H9 (cell line): ENCODE measurements around the gene LIMS2. TPM values are rescaled to one million over a fixed set of nuclear protein-coding genes. Genes with fewer than 3 reads are reported as not detected.

ENCODE experiments used
- DNase-seq: peaks from one replicate; pipeline ENCODE4 v3.0.0-alpha.2; 2017
- H2AFZ ChIP-seq: one replicate; pipeline ENCODE4 v1.6.1; 2013; ENCODE audit warnings: mild to moderate bottlenecking, low read length, control low read depth, moderate library complexity
- H2AK5ac ChIP-seq: 2 replicates; pipeline ENCODE4 v1.6.1; 2013; ENCODE audit warnings: low read length, control low read depth, mixed read lengths; ENCODE audit not compliant: insufficient read length
- H2BK120ac ChIP-seq: one replicate; pipeline ENCODE4 v1.6.1; 2013; ENCODE audit warnings: low read depth, mild to moderate bottlenecking, low read length, control low read depth, inconsistent platforms; ENCODE audit not compliant: poor library complexity, severe bottlenecking
- H2BK12ac ChIP-seq: 2 replicates; pipeline ENCODE4 v1.6.1; 2013; ENCODE audit warnings: low read length, control low read depth, mixed read lengths, low read depth; ENCODE audit not compliant: insufficient read length
- H2BK15ac ChIP-seq: 2 replicates; pipeline ENCODE4 v1.6.1; 2013; ENCODE audit warnings: low read depth, low read length, control low read depth
- H2BK20ac ChIP-seq: one replicate; pipeline ENCODE4 v1.6.1; 2013; ENCODE audit warnings: low read depth, mild to moderate bottlenecking, low read length, control low read depth, inconsistent platforms; ENCODE audit not compliant: poor library complexity, severe bottlenecking
- H2BK5ac ChIP-seq: 2 replicates; pipeline ENCODE4 v1.6.1; 2013; ENCODE audit warnings: low read length, control low read depth, mixed read lengths; ENCODE audit not compliant: insufficient read length
- H3K14ac ChIP-seq: 2 replicates; pipeline ENCODE4 v1.6.1; 2013; ENCODE audit warnings: low read length, control low read depth; ENCODE audit not compliant: insufficient read depth
- H3K18ac ChIP-seq: 2 replicates; pipeline ENCODE4 v1.6.1; 2013; ENCODE audit warnings: low read depth, mild to moderate bottlenecking, mixed read lengths, low read length, control low read depth; ENCODE audit not compliant: insufficient read length
- H3K23ac ChIP-seq: 2 replicates; pipeline ENCODE4 v1.6.1; 2013; ENCODE audit warnings: low read length, control low read depth, mixed read lengths, low read depth; ENCODE audit not compliant: insufficient read length
- H3K23me2 ChIP-seq: 2 replicates; pipeline ENCODE4 v1.6.1; 2013; ENCODE audit warnings: low read depth, mild to moderate bottlenecking, mixed read lengths, low read length, control low read depth; ENCODE audit not compliant: insufficient read length, poor library complexity, severe bottlenecking
- H3K27ac ChIP-seq: 2 replicates; pipeline ENCODE4 v1.5.1; 2013; ENCODE audit warnings: low read length, control low read depth, mixed read lengths, low read depth; ENCODE audit not compliant: insufficient read length
- H3K27me3 ChIP-seq: 2 replicates; pipeline ENCODE4 v1.6.1; 2013; ENCODE audit warnings: low read length, control low read depth, inconsistent platforms; ENCODE audit not compliant: insufficient read depth
- H3K4ac ChIP-seq: 2 replicates; pipeline ENCODE4 v1.6.1; 2013; ENCODE audit warnings: low read depth, mild to moderate bottlenecking, control low read depth, inconsistent platforms, low read length, moderate library complexity
- H3K4me1 ChIP-seq: 2 replicates; pipeline ENCODE4 v1.6.1; 2013; ENCODE audit warnings: low read length, control low read depth, inconsistent platforms; ENCODE audit not compliant: insufficient read depth
- H3K4me2 ChIP-seq: 2 replicates; pipeline ENCODE4 v1.6.1; 2013; ENCODE audit warnings: low read length, control low read depth, mixed read lengths; ENCODE audit not compliant: insufficient read length, insufficient read depth
- H3K56ac ChIP-seq: 2 replicates; pipeline ENCODE4 v1.6.1; 2013; ENCODE audit warnings: low read depth, mild to moderate bottlenecking, mixed read lengths, low read length, control low read depth; ENCODE audit not compliant: insufficient read length
- H3K79me1 ChIP-seq: 2 replicates; pipeline ENCODE4 v1.6.1; 2013; ENCODE audit warnings: low read depth, mild to moderate bottlenecking, moderate library complexity, low read length, control low read depth, inconsistent platforms; ENCODE audit not compliant: insufficient read depth, poor library complexity, severe bottlenecking
- H3K79me2 ChIP-seq: 2 replicates; pipeline ENCODE4 v1.6.1; 2013; ENCODE audit warnings: low read length, control low read depth, inconsistent platforms; ENCODE audit not compliant: insufficient read depth
- H3K9ac ChIP-seq: 2 replicates; pipeline ENCODE4 v1.6.1; 2013; ENCODE audit warnings: low read length, control low read depth, mixed read lengths; ENCODE audit not compliant: insufficient read length; ENCODE audit errors: extremely low read depth
- H3K9me3 ChIP-seq: one replicate; pipeline ENCODE4 v1.6.1; 2013; ENCODE audit warnings: low read depth, low read length, inconsistent platforms; ENCODE audit not compliant: control insufficient read depth
- H3T11ph ChIP-seq: one replicate; pipeline ENCODE4 v1.6.1; 2013; ENCODE audit warnings: mild to moderate bottlenecking, low read length, control low read depth, inconsistent platforms
- H4K20me1 ChIP-seq: one replicate; pipeline ENCODE4 v1.6.1; 2013; ENCODE audit not compliant: control insufficient read depth, insufficient read length, insufficient read depth
- H4K5ac ChIP-seq: 2 replicates; pipeline ENCODE4 v1.6.1; 2013; ENCODE audit warnings: low read depth, mild to moderate bottlenecking, mixed read lengths, low read length, control low read depth; ENCODE audit not compliant: insufficient read length
- H4K8ac ChIP-seq: replicated peaks from 2 replicates; pipeline ENCODE4 v1.6.1; 2013; ENCODE audit warnings: low read length, control low read depth, mixed read lengths, low read depth; ENCODE audit not compliant: insufficient read length
- H4K91ac ChIP-seq: 2 replicates; pipeline ENCODE4 v1.6.1; 2013; ENCODE audit warnings: low read depth, mild to moderate bottlenecking, moderate library complexity, mixed read lengths, low read length, control low read depth; ENCODE audit not compliant: insufficient read length
- H3K27ac Mint-ChIP-seq, 3 experiments: 2 replicates in 2 of 3; 3 replicates in 1 of 3; pipeline ENCODE4 v1.8.0; 2020 to 2021; ENCODE audit warnings: mixed read lengths in 3 of 3, mild to moderate bottlenecking in 1 of 3, moderate library complexity in 1 of 3
- H3K27me3 Mint-ChIP-seq: 2 replicates; pipeline ENCODE4 v1.8.0; 2021; ENCODE audit warnings: low read depth, mild to moderate bottlenecking, moderate library complexity, mixed read lengths
- H3K36me3 Mint-ChIP-seq, 3 experiments: 2 replicates in 2 of 3; 3 replicates in 1 of 3; pipeline ENCODE4 v1.8.0; 2020 to 2021; ENCODE audit warnings: low read depth in 3 of 3, mixed read lengths in 3 of 3; ENCODE audit not compliant: insufficient read depth in 1 of 3
- H3K4me1 Mint-ChIP-seq, 2 experiments: 2 replicates each; pipeline ENCODE4 v1.8.0; 2020; ENCODE audit warnings: mixed read lengths in 2 of 2
- H3K4me3 Mint-ChIP-seq, 2 experiments: 2 replicates in 1 of 2; 3 replicates in 1 of 2; pipeline ENCODE4 v1.8.0; 2020 to 2021; ENCODE audit warnings: mild to moderate bottlenecking in 2 of 2, mixed read lengths in 2 of 2, moderate library complexity in 1 of 2
- H3K9me3 Mint-ChIP-seq, 2 experiments: 2 replicates in 1 of 2; 3 replicates in 1 of 2; pipeline ENCODE4 v1.8.0; 2020; ENCODE audit warnings: mild to moderate bottlenecking in 2 of 2, mixed read lengths in 2 of 2, moderate library complexity in 1 of 2
- WGBS: extraction: QIAGEN DNeasy Blood & Tissue Kit; methylation state at CpG from one replicate; pipeline ENCODE4 v1.1.7; 2013; ENCODE audit warnings: missing lambda C conversion rate, low lambda C conversion rate, mixed read lengths; ENCODE audit not compliant: insufficient read length; ENCODE audit errors: extremely low coverage; 5-methylcytosine and 5-hydroxymethylcytosine counted together
- total RNA-seq: library from RNA; stranded (reverse); gene quantifications from 2 replicates; pipeline ENCODE4 v1.2.1, GENCODE V29; 2021
- TF ChIP-seq, protein P1 (sequence below): fragments of 200-600 bp; sonication (generic); conservative IDR thresholded peaks from 3 replicates; pipeline ENCODE4 v1.8.0; 2021; ENCODE audit warnings: antibody characterized with exemption, mild to moderate bottlenecking

Gene LIMS2
- total RNA-seq, 1 experiment from 2014 or later, result 5.9 TPM

DNA sequence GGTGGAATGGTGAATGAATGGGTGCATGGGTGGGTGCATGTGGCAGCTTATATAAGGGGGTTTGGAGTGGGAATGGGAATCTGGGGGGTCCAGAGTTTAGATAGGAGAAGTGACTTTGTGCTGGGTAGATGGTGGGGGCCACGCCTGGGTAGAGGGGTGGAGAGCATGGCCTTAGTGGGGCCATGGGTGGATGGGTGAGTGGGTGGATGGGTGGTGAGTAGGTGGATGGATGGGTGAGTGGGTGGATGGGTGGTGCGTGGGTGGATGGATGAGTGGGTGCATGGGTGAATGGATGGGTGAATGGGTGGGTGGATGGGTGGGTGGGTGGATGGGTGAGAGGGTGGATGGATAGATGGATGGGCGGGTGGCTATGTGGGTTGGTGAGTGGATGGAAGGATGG lies 86.0 kb downstream of the LIMS2 start:
- H3K23me2 ChIP-seq, result no peaks in the 10 kb centered on the region
- no peak overlapping the region for H2BK5ac ChIP-seq
- no peak for DNase-seq
- no peak overlapping the region for H3K27ac Mint-ChIP-seq
- no peaks in the 10 kb centered on the region for H3K27me3 ChIP-seq
- no peak overlapping the region for H2BK120ac ChIP-seq
- H3K79me2 ChIP-seq, result no peaks in the 10 kb centered on the region
- H4K8ac ChIP-seq, result no peak overlapping the region
- no peak overlapping the region for H3K27ac ChIP-seq
- H4K91ac ChIP-seq, result no peak overlapping the region
- no peaks in the 10 kb centered on the region; a peak in 2 of 7 replicates for H3K36me3 Mint-ChIP-seq
- H2AK5ac ChIP-seq, result no peak overlapping the region
- H3K56ac ChIP-seq, result no peak overlapping the region
- no peak overlapping the region for H3K4me2 ChIP-seq
- H3K27me3 Mint-ChIP-seq, result no peaks in the 10 kb centered on the region; the same call in none of the 2 replicates
- no peak overlapping the region for H3K9ac ChIP-seq
- no peak overlapping the region for H3K23ac ChIP-seq
- no peak overlapping the region for H3T11ph ChIP-seq
- peaks cover 2% of the 10 kb centered on the region; the same call in 1 of the 2 replicates for H3K4me1 ChIP-seq
- H4K20me1 ChIP-seq, result no peaks in the 10 kb centered on the region
- no peaks in the 10 kb centered on the region for H3K9me3 Mint-ChIP-seq
- no peak overlapping the region for H3K14ac ChIP-seq
- H3K4ac ChIP-seq, result no peak overlapping the region
- no peak overlapping the region for H2BK20ac ChIP-seq
- no peak overlapping the region for H3K4me3 Mint-ChIP-seq
- no peaks in the 10 kb centered on the region for H3K9me3 ChIP-seq
- no peak overlapping the region for H2BK15ac ChIP-seq
- H3K18ac ChIP-seq, result no peak overlapping the region
- no peak overlapping the region for H4K5ac ChIP-seq
- no peak overlapping the region for H2AFZ ChIP-seq
- WGBS, result no CpG with 5 or more reads among the region's 3 CpGs
- peaks cover 17 to 20% of the 10 kb centered on the region in 2 experiments for H3K4me1 Mint-ChIP-seq
- H2BK12ac ChIP-seq, result no peak overlapping the region
- TF ChIP-seq, protein P1, sequence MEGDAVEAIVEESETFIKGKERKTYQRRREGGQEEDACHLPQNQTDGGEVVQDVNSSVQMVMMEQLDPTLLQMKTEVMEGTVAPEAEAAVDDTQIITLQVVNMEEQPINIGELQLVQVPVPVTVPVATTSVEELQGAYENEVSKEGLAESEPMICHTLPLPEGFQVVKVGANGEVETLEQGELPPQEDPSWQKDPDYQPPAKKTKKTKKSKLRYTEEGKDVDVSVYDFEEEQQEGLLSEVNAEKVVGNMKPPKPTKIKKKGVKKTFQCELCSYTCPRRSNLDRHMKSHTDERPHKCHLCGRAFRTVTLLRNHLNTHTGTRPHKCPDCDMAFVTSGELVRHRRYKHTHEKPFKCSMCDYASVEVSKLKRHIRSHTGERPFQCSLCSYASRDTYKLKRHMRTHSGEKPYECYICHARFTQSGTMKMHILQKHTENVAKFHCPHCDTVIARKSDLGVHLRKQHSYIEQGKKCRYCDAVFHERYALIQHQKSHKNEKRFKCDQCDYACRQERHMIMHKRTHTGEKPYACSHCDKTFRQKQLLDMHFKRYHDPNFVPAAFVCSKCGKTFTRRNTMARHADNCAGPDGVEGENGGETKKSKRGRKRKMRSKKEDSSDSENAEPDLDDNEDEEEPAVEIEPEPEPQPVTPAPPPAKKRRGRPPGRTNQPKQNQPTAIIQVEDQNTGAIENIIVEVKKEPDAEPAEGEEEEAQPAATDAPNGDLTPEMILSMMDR, result no peak
- no peaks in the 10 kb centered on the region for H3K79me1 ChIP-seq

Other genes starting within 250 kb of the LIMS2 start
- 61.0 and 66.2 TPM in 2 replicates for gene IWS1, start 149.0 kb downstream of the LIMS2 start, total RNA-seq
- not detected in 2 replicates for gene MYO7B, start 139.8 kb downstream of the LIMS2 start, total RNA-seq
- gene GPR17, start 29.4 kb downstream of the LIMS2 start, total RNA-seq, result 0.35 TPM in 1 of 2 replicates, not detected in the other
- gene SFT2D3, start 26.0 kb upstream of the LIMS2 start, total RNA-seq, result 4.7 and 5.0 TPM in 2 replicates
- gene WDR33, start 135.6 kb upstream of the LIMS2 start, total RNA-seq, result 82.4 and 86.0 TPM in 2 replicates
- 85.8 and 88.4 TPM in 2 replicates for gene POLR2D, start 182.6 kb upstream of the LIMS2 start, total RNA-seq
- gene AMMECR1L, start 210.4 kb upstream of the LIMS2 start, total RNA-seq, result 20.0 and 20.3 TPM in 2 replicates